HepG2 (cell line): ENCODE data around the gene NEMF. TPM values are rescaled to one million over a fixed set of nuclear protein-coding genes. Genes with fewer than 3 reads are reported as not detected.

Experiments
- AKAP8 ChIP-seq: sonication (generic); formaldehyde crosslinking; IDR thresholded peaks from 2 replicates; pipeline ENCODE4 v1.5.1; 2020; ENCODE audit warnings: mild to moderate bottlenecking, missing genetic modification reagents
- CBX5 ChIP-seq: sonication (generic); formaldehyde crosslinking; IDR thresholded peaks from 2 replicates; pipeline ENCODE4 v1.4.0; 2020; ENCODE audit warnings: missing genetic modification reagents, borderline replicate concordance
- GTF2F1 ChIP-seq: fragments of 150-350 bp; IDR thresholded peaks from 2 replicates; pipeline ENCODE4 v1.6.1; 2014; ENCODE audit warnings: low read length
- HNRNPUL1 ChIP-seq: fragments of 200-400 bp; formaldehyde crosslinking; IDR thresholded peaks from 2 replicates; pipeline ENCODE4 v1.6.1; 2017; ENCODE audit warnings: low read depth, mild to moderate bottlenecking, low read length, moderate library complexity
- IRX3 ChIP-seq: sonication (generic); formaldehyde crosslinking; IDR thresholded peaks from 2 replicates; pipeline ENCODE4 v1.8.1; 2023; ENCODE audit warnings: mild to moderate bottlenecking, low read depth, missing genetic modification reagents, borderline replicate concordance
- KLF16 ChIP-seq, 2 experiments: sonication (generic) in 1 of 2; formaldehyde crosslinking in 1 of 2; IDR thresholded peaks; 2 replicates each; pipeline versions ENCODE4 v1.6.1 to v1.8.0; 2016 to 2023; ENCODE audit warnings: missing genetic modification reagents in 2 of 2, missing compliant biosample characterization in 1 of 2
- LBX2 ChIP-seq: sonication (generic); formaldehyde crosslinking; IDR thresholded peaks from 2 replicates; pipeline ENCODE4 v1.5.0; 2020; ENCODE audit warnings: missing genetic modification reagents, mild to moderate bottlenecking, borderline replicate concordance
- LRRFIP1 ChIP-seq: sonication (generic); formaldehyde crosslinking; conservative IDR thresholded peaks from 2 replicates; pipeline ENCODE4 v1.4.0; 2020; ENCODE audit warnings: missing genetic modification reagents
- MAX ChIP-seq: IDR thresholded peaks from 2 replicates; pipeline ENCODE4 v1.6.1; 2012; ENCODE audit warnings: inconsistent platforms
- NR2F2 ChIP-seq: IDR thresholded peaks from 2 replicates; pipeline ENCODE4 v1.6.1; 2012; ENCODE audit warnings: low read depth, inconsistent platforms, borderline replicate concordance
- RNF219 ChIP-seq: sonication (generic); formaldehyde crosslinking; IDR thresholded peaks from 2 replicates; pipeline ENCODE4 v1.5.0; 2020; ENCODE audit warnings: mild to moderate bottlenecking, missing genetic modification reagents
- SPEN ChIP-seq: sonication (generic); formaldehyde crosslinking; IDR thresholded peaks from 2 replicates; pipeline ENCODE4 v1.5.1; 2020; ENCODE audit warnings: low read depth, mild to moderate bottlenecking, missing genetic modification reagents
- TEF ChIP-seq: sonication (generic); formaldehyde crosslinking; IDR thresholded peaks from 2 replicates; pipeline ENCODE4 v1.5.0; 2020; ENCODE audit warnings: missing genetic modification reagents
- TGIF2 ChIP-seq: IDR thresholded peaks from 2 replicates; pipeline ENCODE4 v1.6.1; 2016; ENCODE audit warnings: control low read depth, missing compliant biosample characterization
- ZMAT3 ChIP-seq: sonication (generic); formaldehyde crosslinking; conservative IDR thresholded peaks from 2 replicates; pipeline ENCODE4 v1.7.0; 2021; ENCODE audit warnings: missing genetic modification reagents
- ZNF17 ChIP-seq: sonication (generic); formaldehyde crosslinking; IDR thresholded peaks from 2 replicates; pipeline ENCODE4 v1.5.0; 2020; ENCODE audit warnings: mild to moderate bottlenecking, missing genetic modification reagents
- ZNF232 ChIP-seq: sonication (generic); formaldehyde crosslinking; IDR thresholded peaks from 2 replicates; pipeline ENCODE4 v1.4.0; 2020; ENCODE audit warnings: missing genetic modification reagents, borderline replicate concordance
- ZNF276 ChIP-seq: sonication (generic); formaldehyde crosslinking; IDR thresholded peaks from 2 replicates; pipeline ENCODE4 v1.4.0; 2020; ENCODE audit warnings: mild to moderate bottlenecking, low read depth, missing genetic modification reagents
- ZNF75D ChIP-seq: sonication (generic); formaldehyde crosslinking; IDR thresholded peaks from 2 replicates; pipeline ENCODE4 v1.8.1; 2023; ENCODE audit warnings: missing genetic modification reagents, mild to moderate bottlenecking, borderline replicate concordance
- ZSCAN20 ChIP-seq: sonication (generic); formaldehyde crosslinking; IDR thresholded peaks from 2 replicates; pipeline ENCODE4 v1.4.0; 2020; ENCODE audit warnings: missing genetic modification reagents, mild to moderate bottlenecking, borderline replicate concordance
- ZSCAN30 ChIP-seq: sonication (generic); formaldehyde crosslinking; IDR thresholded peaks from 2 replicates; pipeline ENCODE4 v1.5.0; 2020; ENCODE audit warnings: mild to moderate bottlenecking, missing genetic modification reagents
- polyA plus RNA-seq, 8 experiments: library from polyadenylated mRNA; depleted of rRNA in 3 of 8; stranded (reverse) in 7 of 8; unstranded in 1 of 8; fragments of >200 nt; fragmentation: Illumina TruSeq in 4 of 8; extraction: Trizol in 4 of 8; gene quantifications; 2 replicates each; pipeline versions ENCODE4 v1.2.1 to v1.2.3, GENCODE V29; 2011 to 2016; ENCODE audit warnings: low read depth in 4 of 8, missing spikeins in 1 of 8, mixed read lengths in 1 of 8; ENCODE audit not compliant: insufficient read depth in 1 of 8
- total RNA-seq, 5 experiments: library from RNA; depleted of rRNA; stranded (reverse); fragments of >200 nt; fragmentation: Illumina TruSeq; extraction: Trizol; gene quantifications; 2 replicates each; pipeline ENCODE4 v1.2.3, GENCODE V29; 2016; ENCODE audit warnings: low read depth in 1 of 5

NEMF gene
- total and polyA plus RNA-seq, 2 of the 13 experiments (the other 11 are each of a cell fraction or from before 2014, with no cell fraction given) = 21.3 to 57.9 TPM

GRCh38 chr14:49852301-49853157 lies at the start of gene NEMF (continued):
- no peak for TF ChIP-seq RNF219 (CRISPR knock-in tag)
- TF ChIP-seq ZNF17 = no peak
- TF ChIP-seq TGIF2 (CRISPR knock-in tag) = 0 out of 2 replicates have a peak, but pooled peaks have one; percentile 22
- TF ChIP-seq TEF (CRISPR knock-in tag) = no peak
- no peak for TF ChIP-seq NR2F2
- TF ChIP-seq SPEN (CRISPR knock-in tag) = peak; percentile 92
- TF ChIP-seq KLF16 (CRISPR knock-in tag; IDR thresholded peaks at IDR 0.05) = peak in 1 of 2 experiments; percentile 89; a peak in 2 of 4 replicates
- peak; percentile 68; the same call in 1 of the 2 replicates for TF ChIP-seq ZMAT3 (CRISPR knock-in tag)
- TF ChIP-seq ZNF75D (CRISPR knock-in tag) = no peak
- no peak for TF ChIP-seq GTF2F1
- no peak; the same call in 1 of the 2 replicates for TF ChIP-seq ZNF276 (CRISPR knock-in tag)
- TF ChIP-seq IRX3 (CRISPR knock-in tag) = peak; percentile 39; the same call in 1 of the 2 replicates
- TF ChIP-seq AKAP8 (CRISPR knock-in tag) = no peak
- no peak for TF ChIP-seq ZSCAN20
- TF ChIP-seq CBX5 = peak; percentile 65; the same call in 1 of the 2 replicates
- peak; percentile 58; the same call in 1 of the 2 replicates for TF ChIP-seq ZNF232 (CRISPR knock-in tag)
- peak; percentile 89 for TF ChIP-seq MAX
- TF ChIP-seq LBX2 (CRISPR knock-in tag) = 0 out of 2 replicates have a peak, but pooled peaks have one; percentile 25
- no peak for TF ChIP-seq LRRFIP1 (CRISPR knock-in tag)
- TF ChIP-seq HNRNPUL1 = no peak
- 0 out of 2 replicates have a peak, but pooled peaks have one; percentile 22 for TF ChIP-seq ZSCAN30 (CRISPR knock-in tag)
